H4 (cell line): ENCODE measurements around the gene DUSP10. TPM values are rescaled to one million over a fixed set of nuclear protein-coding genes. Genes with fewer than 3 reads are reported as not detected.

Experiments used
- DNase-seq: peaks from one replicate; pipeline ENCODE4 v3.0.0-alpha.2; 2015; ENCODE audit warnings: low spot score
- total RNA-seq: library from RNA; depleted of rRNA; stranded (reverse); fragments of >200 nt; shearing (Covaris generic); gene quantifications from 2 replicates; pipeline ENCODE4 v1.2.3, GENCODE V29; 2014

DUSP10 gene
- total RNA-seq, 1 experiment from 2014 or later, result 19.6 TPM

DNA sequence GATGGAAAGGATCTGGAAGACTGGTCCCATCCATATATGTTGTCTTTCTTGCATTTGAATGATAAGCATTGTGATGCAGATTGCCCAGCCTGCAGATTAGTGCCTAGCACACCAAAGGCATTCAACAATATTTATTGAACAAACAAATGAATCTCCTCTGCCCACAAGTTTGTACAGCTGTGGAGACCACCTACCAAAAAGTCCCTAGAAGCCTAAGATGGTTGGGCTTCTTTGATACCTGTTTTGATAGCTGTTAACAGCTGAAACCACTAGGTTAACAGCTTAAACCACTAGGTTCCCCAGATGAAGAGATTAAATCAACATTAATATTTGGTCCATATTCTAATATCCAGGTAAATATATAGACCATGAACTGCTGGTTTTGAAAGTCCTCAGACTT lies 9.8 kb downstream of the DUSP10 start:
- no peak for DNase-seq

DNA sequence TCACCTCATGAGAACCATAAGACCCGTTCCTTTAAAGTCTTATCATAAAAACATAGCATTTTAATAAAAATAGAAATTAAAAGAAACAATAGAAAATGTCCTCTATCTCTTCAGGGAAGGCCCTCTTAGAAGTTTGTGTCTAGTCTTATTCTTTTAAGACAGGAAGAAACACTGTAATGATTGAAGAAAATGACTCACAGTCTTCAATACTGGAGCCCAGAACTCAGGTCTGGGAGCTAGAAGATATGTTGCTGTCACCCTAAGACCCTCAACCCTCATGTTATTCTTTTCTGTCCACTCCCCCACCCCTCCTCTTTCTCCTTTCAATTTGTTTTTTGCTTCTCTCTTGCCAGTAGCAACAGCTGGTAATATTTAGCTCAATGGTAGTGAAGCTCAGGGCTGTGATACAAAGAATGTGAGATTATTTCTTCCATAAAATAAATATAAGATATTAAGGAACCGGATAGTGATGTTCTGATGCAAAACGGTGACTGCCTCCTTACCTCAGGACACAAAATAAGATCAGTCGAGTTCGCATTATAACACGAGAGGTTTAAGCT lies 12.0 kb downstream of the DUSP10 start:
- no peak for DNase-seq

DNA sequence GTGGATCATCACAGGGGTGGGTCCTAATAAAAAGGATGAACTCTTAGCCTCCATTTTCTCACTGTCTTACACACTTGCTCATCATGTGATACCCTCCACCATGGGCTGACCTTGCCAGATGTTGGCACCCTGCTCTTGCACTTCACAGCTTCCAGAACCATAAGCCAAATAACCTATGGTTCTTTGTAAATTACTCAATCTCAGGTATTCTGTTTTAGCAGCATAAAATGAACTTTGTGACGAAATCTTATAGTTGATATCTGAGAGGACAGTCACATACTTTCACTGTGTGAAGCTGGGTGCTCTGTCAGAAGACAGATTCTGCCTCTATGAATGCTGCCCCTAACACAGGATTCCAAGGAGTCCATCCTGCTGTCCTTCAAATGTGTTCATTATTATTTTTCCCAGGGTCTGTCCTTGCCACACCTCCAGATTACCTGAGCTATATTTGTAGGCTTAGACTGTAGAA lies 13.8 kb downstream of the DUSP10 start:
- DNase-seq, result no peak

DNA sequence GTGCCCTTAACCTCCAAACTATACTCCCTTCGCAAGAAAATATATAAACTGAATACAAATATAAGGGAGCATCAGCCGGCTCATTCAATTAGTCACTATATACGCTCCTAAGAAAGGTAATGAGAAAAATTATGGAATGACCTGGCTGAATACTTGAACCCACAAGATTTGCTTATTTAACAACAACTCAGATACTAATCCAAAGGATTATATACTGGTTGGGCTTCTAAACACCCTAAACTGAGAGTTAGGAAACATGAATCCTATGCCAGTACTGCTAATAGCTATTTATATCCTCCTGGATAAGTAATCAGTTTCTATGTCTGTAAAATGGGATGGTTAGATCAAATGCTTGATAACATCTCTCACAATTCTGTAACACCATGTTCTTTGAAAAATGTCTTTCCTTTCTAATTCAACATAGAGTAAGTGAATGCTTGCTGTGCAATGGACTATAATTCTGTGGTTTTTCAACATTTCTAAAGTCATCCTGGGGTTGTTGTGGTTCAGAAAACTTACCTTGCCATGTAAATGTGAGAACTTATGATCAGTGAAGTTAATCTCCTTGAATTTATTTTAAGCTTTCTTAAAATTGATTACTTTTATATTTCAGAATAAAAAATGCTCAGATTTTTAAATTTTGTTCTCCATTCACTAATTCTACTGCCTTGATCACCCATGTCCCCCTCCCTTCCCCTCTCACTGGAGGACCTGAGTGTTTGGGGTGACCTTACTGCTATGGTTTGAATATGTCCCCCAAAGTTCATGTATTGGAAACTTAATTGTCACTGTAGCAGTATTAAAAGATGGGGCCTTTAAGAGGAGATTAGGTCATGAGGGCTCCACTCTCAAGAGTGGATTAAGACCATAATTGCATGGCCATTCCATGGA lies 14.5 kb downstream of the DUSP10 start:
- DNase-seq, result no peak

DNA sequence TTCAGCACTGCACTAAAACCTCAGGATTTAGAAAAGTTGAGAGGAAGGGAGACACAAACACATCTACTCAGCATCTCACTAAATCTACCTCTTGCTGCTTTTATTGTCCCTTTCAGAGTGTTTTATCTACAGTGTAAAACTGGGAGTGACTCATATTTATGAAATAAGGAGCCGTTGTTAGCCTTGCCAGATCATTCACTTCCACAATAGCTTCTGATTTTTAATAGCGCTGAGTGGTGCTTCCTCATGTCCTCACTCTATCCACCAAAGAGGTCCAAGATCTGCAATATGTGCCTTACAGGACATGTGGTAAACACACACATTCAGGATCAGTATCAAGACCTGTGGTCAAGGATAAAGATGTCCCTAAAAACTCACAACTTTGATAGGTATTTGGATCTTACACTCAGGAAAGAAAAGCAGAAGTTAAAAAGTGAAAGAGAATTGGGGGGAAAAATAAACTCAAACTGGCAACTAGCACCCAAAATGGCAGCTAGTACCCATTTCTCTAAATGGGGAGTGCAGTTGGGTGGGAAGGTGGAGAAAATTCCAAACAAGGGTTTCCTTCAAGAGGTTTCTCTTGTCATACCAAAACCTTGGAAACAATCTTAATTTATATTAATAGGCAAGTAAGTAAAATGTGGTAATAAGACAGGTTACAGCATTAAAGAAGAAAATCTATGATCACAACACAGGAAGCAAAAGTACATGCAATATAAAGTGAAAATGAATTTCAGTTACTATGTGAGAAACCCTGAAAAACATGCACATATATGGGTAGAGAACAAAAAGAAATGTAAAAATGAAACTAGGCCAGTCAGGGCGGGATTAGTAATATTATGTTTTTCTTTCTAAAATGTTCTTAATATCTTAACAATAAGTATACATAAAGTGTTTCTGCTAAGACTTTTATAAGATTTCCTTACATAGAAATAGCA lies 15.9 kb downstream of the DUSP10 start:
- DNase-seq, result no peak

DNA sequence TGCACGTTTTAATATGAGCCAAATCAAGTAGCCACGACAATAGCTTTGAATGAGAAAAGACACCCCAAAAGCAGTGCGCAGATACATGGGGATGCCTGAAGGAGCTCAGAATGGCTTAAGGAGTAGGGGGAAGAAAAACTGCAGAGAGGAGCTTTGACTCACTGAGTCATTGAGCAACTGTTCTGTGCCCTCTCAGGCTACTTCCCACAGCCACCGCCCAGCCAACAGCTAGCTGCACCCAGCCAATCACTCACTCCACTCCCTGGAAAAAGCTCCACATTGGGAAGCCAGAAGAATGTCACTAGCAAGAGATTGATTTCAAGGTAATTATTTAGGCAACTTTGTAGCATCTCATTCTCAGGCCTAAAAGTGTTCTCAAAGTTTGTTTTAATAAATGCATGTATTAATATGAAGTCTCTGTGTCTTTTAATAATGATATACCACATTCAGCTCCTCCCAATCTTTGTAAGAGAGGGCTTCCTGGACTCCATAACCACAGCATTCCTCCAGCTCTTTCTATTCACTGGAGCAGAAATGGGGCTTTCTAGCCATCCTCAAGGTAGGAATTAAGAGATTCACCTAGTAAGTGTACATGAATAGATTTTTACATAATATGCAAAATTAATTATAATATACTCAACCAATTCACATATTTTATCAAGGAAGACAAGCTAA lies 16.8 kb downstream of the DUSP10 start:
- DNase-seq, result no peak

DNA sequence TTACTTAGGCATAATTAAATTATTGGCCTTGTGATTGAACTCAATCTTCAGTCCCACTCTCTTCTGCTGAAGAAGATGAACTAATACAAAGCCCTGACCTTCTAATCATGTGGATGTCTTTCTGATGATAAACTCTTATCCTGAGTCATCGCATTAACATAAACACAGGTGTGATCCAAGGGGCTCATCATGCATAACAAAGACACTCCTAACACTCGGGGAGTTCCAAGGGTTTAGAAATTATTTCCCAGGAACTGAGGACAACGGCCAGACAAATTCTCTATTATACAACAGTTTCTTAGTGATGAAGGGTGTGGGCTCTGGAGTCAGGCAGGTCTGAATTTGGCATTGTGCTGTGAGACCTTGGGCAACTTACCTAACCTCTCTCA lies 18.0 kb downstream of the DUSP10 start:
- DNase-seq, result no peak

DNA sequence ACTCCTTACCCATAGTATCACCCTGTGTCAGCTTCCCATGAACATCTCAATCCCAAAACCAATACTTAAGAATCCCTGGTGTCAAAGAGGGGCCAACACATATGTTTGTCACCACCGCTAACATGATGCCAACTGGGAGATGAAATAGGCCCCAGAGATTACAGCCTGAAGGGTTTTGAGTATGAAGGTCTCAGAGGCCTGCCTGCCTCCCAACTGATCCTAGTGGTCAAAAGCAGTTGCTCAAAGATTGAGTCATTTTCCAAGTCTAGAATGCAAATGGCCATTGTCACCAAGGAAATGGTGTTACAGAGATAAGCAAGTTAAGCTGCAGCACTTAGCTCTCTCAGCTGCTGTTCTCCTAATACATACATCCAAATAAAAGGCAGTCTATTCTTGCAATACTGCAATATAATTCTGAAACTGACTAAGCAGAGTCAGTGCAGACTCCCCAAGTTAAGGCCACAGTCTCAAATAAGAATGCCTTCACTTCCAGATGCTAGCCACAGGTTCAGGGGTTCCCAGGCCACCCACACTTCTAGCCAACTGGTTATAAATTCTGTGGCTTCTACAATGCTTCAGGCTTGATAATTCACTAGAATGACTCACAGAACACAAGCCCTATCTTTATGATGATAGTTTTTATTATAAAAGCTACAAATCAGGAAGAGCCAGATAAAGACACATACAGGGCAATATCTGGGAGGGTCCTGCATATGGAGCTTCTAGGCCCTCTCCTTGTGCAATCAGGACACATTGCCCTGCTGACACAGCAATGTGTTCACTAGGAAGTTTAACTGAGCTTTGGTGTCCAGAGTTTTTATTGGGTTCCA lies 18.7 kb downstream of the DUSP10 start:
- no peak for DNase-seq

DNA sequence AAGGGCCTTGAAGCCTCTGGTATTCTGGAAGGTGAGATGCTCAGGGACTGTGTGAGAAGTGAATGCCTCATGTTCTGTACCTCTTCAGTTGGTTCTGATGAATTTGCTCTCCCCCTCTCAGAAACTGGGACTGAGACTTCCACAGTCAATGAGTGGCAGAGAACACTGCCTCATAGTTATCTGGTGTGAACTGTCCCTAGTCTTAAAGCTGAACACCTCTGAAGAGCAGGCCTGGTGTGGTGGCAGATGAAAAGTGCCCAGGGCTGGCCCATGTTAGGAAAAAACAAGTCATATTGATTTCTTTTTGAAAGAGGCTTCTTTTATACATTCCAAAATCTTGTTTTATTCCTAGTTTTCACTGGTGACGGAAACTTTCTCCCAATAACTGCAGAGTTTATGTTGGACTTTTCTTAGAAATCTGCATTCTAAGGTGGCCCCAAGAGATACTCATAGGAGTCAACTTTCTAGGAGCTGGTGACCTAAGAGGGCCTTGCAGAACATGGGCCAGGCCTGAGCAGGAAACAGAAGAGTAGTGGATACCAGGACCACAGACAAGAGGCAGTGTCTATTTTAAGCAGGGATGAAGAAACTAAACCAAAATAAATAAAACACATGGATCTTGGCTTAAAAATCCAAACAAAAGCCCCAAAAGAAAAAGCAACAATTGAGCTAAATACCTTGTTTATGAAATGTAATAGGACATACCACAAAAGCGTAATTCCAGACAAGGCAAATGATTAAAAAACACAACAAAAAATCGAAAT lies 19.5 kb downstream of the DUSP10 start:
- DNase-seq, result no peak

DNA sequence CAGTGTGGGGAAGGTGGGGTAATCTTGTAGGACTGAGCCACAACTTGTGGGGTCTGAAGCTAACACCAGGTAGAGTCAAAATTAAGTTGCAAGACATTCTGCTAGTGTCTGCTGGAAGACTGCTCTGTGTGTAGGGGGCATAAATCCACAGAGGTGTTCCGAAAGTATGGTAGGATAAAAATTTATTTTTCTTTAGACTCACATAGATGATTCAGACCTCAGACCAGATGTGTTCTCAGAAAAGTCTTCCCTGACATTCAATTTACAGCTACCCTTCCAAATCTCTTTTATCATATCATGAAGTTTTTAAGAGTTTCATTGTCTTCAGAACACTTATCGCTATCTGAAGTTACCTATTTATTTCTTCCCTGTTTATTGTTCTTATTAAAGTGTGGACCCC lies 21.3 kb downstream of the DUSP10 start:
- no peak for DNase-seq

DNA sequence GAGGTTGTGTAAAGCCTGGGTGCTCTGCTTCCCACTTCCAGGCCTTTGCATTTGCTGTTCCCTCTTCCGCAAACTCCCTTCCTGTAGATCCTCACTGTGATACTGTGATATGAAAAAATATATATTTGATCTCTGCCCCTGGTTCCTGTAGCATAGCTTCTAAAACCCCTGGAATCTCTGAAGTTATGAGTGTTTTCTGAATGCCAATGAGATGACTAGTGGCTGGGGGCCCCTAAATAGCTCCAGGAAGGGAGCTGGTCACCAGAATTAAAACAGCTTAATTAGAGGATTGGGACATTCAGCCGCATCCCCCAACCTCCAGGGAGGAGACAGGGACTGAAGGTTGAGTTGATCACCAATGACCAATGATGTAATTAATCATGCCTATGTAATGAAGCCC lies 21.9 kb downstream of the DUSP10 start:
- DNase-seq, result no peak

DNA sequence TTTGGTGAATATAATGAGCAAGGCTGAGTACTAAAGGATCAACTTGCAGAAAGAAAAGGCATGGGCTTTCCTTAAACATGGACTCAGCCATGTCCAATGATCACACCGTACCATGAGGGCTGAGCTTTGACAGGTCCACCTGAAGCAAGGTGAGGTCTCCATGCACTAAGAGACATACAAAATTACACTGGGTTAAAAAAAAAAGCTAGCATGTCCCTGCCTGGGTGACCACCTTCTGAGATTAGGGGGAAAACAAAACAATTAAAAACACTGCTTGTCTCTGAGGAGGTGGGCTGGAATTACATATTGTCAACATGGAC lies 22.7 kb downstream of the DUSP10 start:
- no peak for DNase-seq

DNA sequence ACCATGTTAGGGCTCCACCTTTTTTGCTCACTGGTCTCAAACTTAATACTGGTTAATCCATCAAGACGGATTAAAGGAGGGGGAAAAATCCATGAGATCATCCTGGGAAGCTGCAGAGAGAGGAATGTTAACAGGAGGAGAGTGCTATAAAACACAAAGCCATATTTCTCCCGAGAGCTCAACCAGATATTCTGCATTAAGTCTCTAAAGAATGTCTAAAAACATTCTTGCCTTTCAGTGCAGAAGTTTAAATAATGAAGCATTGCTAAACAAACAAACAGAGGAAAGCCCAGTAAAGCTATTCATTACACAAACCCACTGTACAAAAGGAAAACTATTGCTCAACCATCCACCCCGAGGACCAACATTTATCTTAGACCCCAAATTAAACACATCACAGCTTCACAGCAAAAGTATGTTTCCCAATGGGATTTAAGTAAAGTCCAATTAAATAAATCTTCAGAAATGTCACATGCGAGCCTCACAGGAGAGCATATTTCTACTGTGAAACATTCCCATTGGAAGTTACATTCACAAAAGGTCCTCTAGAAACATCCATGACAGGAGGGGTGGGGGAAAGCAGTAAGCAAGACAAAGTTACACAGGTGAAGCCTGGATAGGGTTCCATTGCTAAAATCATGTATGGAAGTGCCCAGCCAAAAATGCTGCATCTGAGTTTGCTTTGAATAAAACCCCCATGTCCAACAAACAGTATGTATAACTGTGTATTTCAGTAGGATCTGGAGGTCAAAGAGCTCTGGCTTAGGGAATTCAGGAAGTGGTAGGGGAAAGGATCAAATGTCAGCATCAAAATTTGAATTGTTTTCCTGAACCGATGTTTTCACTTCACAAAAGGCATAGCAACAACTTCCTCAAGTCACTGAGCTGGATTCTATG lies 23.3 kb downstream of the DUSP10 start:
- peak; percentile 86 for DNase-seq

DNA sequence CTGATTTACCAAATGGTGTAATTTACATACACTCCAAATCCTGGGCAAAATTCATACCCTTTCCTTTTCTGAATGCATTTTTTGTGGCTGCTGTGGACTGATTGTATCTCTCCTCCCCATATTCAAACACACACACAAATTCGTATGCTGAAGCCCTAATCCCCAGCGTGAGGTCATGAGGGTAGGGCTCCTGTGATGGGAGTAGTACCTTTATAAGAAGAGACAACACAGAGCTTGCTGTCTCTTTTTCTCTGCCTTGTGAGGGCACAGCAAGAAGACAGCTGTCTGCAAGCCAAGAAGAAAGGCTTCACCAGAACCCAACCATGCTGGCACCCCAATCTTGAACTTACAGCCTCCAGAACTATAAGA lies 24.4 kb downstream of the DUSP10 start:
- DNase-seq, result no peak

DNA sequence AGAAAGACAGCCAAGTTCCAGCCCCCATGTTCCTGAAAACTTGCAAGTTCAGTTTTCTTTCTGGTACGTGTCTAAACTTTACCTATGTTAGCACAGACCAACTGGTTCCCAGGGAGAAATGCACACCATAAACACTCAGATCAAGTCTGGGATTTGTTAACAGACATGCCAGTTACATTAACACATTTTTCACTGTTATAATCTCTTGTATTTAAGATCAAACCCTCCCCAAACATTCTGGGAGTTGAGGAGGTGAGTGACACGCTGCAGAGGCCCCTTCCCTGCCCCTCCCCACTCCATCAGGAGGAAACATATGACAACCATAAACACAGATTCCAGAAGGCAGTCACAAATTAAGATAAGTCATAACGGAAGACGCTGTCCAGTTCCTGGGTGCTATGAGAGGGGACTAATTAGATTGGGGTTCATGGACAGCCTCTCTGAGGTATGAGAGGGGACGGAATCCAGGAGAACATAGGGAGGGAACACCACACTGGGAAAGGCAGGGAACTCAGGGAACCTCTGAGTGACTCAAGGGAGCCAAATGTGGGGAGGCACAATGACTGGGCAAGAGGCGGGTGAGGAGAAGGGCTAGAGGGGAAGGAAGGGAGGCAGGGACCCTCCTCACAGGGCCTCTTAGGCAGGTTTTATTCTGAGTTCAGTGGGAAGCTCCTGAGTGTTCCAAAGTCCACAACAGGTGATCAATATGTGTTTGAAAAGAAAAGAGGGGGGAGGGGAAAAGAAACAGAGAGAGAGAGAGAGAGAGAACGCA lies 25.0 kb downstream of the DUSP10 start:
- DNase-seq, result no peak

DNA sequence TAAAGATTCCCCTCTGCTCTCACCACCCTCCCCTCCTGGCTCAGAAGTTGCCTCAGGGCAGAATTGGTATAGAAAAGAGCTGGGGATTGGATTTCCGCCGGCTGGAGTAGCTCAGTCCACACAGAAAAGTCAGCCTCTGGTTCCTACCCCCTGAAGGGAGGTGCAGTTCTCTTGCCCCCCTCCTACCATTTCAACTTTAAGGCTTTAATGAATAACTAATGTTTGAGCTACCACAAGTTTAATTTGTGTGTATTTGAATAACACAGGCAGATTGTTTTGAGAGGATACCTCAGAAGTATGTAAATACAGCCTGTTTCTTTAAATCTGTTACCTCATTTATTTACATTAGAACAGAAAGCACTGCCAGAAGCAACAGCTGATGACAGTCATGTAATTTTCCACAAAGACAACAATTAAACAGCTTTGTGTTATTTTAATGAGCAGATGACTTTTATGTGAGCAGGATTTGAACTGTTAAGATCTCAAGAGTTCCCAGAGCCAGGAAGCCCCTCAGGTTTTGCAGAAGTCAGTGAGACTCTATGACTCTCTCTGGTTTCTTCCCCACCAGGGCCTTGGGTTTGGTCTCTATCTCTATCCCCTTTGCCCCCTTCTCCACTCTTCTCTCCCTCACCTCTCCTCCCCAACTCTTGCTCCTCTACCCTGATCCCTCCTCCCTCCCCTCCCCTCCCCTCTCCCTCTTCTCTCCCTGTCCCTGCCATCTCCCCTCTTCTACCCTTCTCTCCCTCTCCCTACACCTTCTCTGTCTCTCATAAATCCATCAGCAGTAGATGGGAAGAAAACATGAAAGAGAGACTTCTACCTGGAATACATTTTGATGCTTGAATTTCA lies 26.3 kb downstream of the DUSP10 start:
- peak; percentile 83 for DNase-seq
